Karpas-422 (cell line): Measurements from ENCODE around the gene DNMT1. TPM values are rescaled to one million over a fixed set of nuclear protein-coding genes. Genes with fewer than 3 reads are reported as not detected.

Experiments used
- DNase-seq: peaks from one replicate; pipeline ENCODE4 v3.0.0-alpha.2; 2015
- H2AFZ ChIP-seq: fragments of 200-600 bp; sonication (generic); 2 replicates; pipeline ENCODE4 v1.6.1; 2014; ENCODE audit warnings: antibody characterized with exemption, low read length, mixed read lengths
- H3K27ac ChIP-seq: fragments of 200-600 bp; sonication (generic); 2 replicates; pipeline ENCODE4 v1.5.1; 2014; ENCODE audit warnings: mild to moderate bottlenecking, low read length, moderate library complexity
- H3K27me3 ChIP-seq: fragments of 200-600 bp; sonication (generic); 2 replicates; pipeline ENCODE4 v1.6.1; 2014; ENCODE audit warnings: low read length, mixed read lengths
- H3K36me3 ChIP-seq: fragments of 200-600 bp; sonication (generic); 2 replicates; pipeline ENCODE4 v1.6.1; 2014; ENCODE audit warnings: low read length, mixed read lengths; ENCODE audit not compliant: insufficient read depth
- H3K4me1 ChIP-seq: fragments of 200-600 bp; sonication (generic); 2 replicates; pipeline ENCODE4 v1.6.1; 2014; ENCODE audit warnings: mild to moderate bottlenecking, low read length, mixed read lengths
- H3K4me2 ChIP-seq: fragments of 200-600 bp; sonication (generic); 2 replicates; pipeline ENCODE4 v1.6.1; 2014; ENCODE audit warnings: low read length, low read depth, mild to moderate bottlenecking; ENCODE audit not compliant: poor library complexity, severe bottlenecking
- H3K4me3 ChIP-seq: fragments of 200-600 bp; sonication (generic); 2 replicates; pipeline ENCODE4 v1.5.1; 2014; ENCODE audit warnings: mild to moderate bottlenecking, antibody characterized with exemption, low read length, mixed read lengths
- H3K79me2 ChIP-seq: fragments of 200-600 bp; sonication (generic); 2 replicates; pipeline ENCODE4 v1.6.1; 2014; ENCODE audit warnings: mild to moderate bottlenecking, low read length, mixed read lengths
- H3K9ac ChIP-seq: fragments of 200-600 bp; sonication (generic); 2 replicates; pipeline ENCODE4 v1.6.0; 2014; ENCODE audit warnings: low read length
- H3K9me2 ChIP-seq: fragments of 200-600 bp; sonication (generic), shearing (Covaris generic); replicated peaks from 2 replicates; pipeline ENCODE4 v1.6.0; 2014; ENCODE audit warnings: mild to moderate bottlenecking, low read length, moderate library complexity; ENCODE audit not compliant: insufficient read depth
- H3K9me3 ChIP-seq: fragments of 300-700, 200-600 bp; sonication (generic); 2 replicates; pipeline ENCODE4 v1.6.1; 2014; ENCODE audit warnings: low read length, mixed read lengths
- H4K20me1 ChIP-seq: fragments of 200-600 bp; sonication (generic); 2 replicates; pipeline ENCODE4 v1.6.1; 2014; ENCODE audit warnings: mild to moderate bottlenecking, antibody characterized with exemption, low read length, low read depth; ENCODE audit not compliant: insufficient read depth
- total RNA-seq: library from RNA; depleted of rRNA; stranded (reverse); fragments of >200 nt; shearing (Covaris generic); gene quantifications from 2 replicates; pipeline ENCODE4 v1.2.3, GENCODE V29; 2014; ENCODE audit warnings: low replicate concordance

Gene DNMT1
- total RNA-seq, 1 experiment from 2014 or later, result 94.9 TPM

DNA sequence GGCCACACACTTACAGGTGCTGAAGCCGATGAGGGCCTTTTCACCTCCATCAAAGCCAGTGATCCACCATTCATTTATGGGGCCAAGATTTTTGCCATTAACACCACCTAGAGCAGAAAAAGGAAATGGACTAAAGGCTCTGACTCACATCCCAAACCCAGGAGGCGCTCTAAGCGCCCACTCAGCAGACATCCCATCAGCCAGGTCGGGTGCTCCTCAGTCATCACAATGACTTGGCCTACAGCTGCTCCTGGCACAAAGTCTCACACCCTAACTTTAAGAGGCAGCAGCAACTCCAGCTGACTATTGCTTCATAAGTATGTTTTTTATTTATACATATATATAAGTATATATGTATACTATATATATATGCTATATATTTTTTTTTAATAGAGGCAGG lies 38.9 kb downstream of the DNMT1 start:
- H4K20me1 ChIP-seq, result 0 out of 2 replicates have a peak, but pooled peaks cover 6% of the 10 kb centered on the region
- no peak overlapping the region for H2AFZ ChIP-seq
- H3K9ac ChIP-seq, result no peak overlapping the region
- peaks cover 8% of the 10 kb centered on the region; the same call in 1 of the 2 replicates for H3K79me2 ChIP-seq
- H3K9me3 ChIP-seq, result no peaks in the 10 kb centered on the region
- H3K4me3 ChIP-seq, result no peak overlapping the region
- no peaks in the 10 kb centered on the region for H3K9me2 ChIP-seq
- H3K27me3 ChIP-seq, result no peaks in the 10 kb centered on the region
- H3K27ac ChIP-seq, result no peak overlapping the region
- DNase-seq, result no peak
- no peaks in the 10 kb centered on the region for H3K4me1 ChIP-seq
- H3K36me3 ChIP-seq, result peaks cover 69% of the 10 kb centered on the region
- H3K4me2 ChIP-seq, result no peak overlapping the region

DNA sequence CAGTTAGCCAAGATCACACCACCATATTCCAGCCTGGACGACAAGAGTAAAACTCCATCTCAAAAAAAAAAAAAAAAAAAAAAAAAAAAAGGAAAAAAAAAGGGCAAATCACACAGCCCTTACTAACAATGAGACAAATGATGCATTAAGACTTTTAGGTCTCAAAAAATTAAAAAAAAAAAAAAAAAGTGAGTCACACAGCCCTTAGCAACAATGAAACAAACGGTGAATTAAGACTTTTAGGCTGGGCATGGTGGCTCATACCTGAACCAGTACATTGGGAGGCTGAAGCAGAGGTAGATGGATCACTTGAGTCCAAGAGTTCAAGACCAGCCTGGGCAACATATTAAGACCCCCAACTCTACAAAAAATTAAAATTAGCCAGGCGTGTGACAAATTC lies 42.7 kb downstream of the DNMT1 start:
- no peak overlapping the region for H3K4me2 ChIP-seq

DNA sequence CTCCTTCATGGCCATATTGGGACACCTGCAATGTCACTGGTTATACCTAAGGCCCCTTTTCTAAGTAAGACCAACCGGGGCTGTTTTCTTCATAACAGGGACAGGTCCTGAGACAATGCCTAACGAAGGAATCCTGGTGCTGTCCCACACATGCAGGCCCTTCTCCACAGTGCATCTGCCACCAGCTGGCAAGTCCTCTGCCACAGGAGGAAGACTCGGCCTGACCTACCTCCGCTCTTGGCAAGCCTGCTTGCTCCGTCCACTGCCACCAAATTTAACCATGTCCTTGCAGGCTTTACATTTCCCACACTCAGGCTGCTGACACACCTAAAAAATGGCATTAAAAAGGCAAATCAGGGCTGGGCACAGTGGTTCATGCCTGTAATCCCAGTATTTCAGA lies 43.2 kb downstream of the DNMT1 start:
- Histone ChIP-seq H2AFZ (no peak overlapping the region), H3K9me2 (no peaks in the 10 kb centered on the region), H3K4me2 (no peak overlapping the region), H3K27me3 (no peaks in the 10 kb centered on the region), H3K9me3 (no peaks in the 10 kb centered on the region), H3K4me3 (no peak overlapping the region), H3K9ac (no peak overlapping the region), H3K27ac (no peak overlapping the region), H4K20me1 (0 out of 2 replicates have a peak, but pooled peaks cover 4% of the 10 kb centered on the region), H3K36me3 (peaks cover 56% of the 10 kb centered on the region), H3K4me1 (no peaks in the 10 kb centered on the region), H3K79me2 (peaks cover 7% of the 10 kb centered on the region; the same call in 1 of the 2 replicates)
- DNase-seq, result no peak

More for the DNA sequence above, 42.7 kb downstream of the DNMT1 start:
- DNase-seq, result no peak
- no peak overlapping the region for H3K27ac ChIP-seq
- no peaks in the 10 kb centered on the region for H3K27me3 ChIP-seq
- no peak overlapping the region for H3K9ac ChIP-seq
- H3K9me3 ChIP-seq, result no peaks in the 10 kb centered on the region
- H3K79me2 ChIP-seq, result peaks cover 7% of the 10 kb centered on the region; the same call in 1 of the 2 replicates
- 0 out of 2 replicates have a peak, but pooled peaks cover 6% of the 10 kb centered on the region for H4K20me1 ChIP-seq
- H3K4me3 ChIP-seq, result no peak overlapping the region
- H2AFZ ChIP-seq, result no peak overlapping the region
- peaks cover 58% of the 10 kb centered on the region for H3K36me3 ChIP-seq
- H3K9me2 ChIP-seq, result no peaks in the 10 kb centered on the region
- H3K4me1 ChIP-seq, result no peaks in the 10 kb centered on the region

DNA sequence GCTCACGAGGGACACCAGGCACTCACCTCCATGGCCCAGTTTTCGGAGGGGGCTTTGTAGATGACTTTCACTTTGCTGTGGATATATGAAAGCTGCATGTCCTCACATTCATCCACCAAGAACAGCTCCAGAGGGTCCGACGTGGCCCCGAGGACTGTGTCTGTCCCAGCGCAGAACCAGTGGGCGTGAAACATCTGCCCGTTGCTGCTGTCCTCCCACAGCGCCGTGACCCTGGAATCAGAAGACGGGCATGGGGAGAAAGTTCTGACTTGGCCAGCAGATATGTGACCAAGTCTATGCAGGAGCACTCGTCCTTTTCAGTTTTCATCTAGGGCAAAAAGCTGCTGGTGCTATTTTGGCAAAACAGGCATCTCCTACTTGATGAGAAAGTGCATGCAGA lies 45.3 kb downstream of the DNMT1 start:
- Histone ChIP-seq H3K9me3 (no peaks in the 10 kb centered on the region), H3K4me3 (no peak overlapping the region), H3K4me1 (no peaks in the 10 kb centered on the region), H3K9me2 (no peaks in the 10 kb centered on the region), H3K27ac (no peak overlapping the region), H3K36me3 (peaks cover 62% of the 10 kb centered on the region), H4K20me1 (0 out of 2 replicates have a peak, but pooled peaks cover 4% of the 10 kb centered on the region), H3K4me2 (no peak overlapping the region), H3K79me2 (peaks cover 7% of the 10 kb centered on the region; the same call in 1 of the 2 replicates), H3K27me3 (no peaks in the 10 kb centered on the region), H2AFZ (no peak overlapping the region), H3K9ac (no peak overlapping the region)
- no peak for DNase-seq

DNA sequence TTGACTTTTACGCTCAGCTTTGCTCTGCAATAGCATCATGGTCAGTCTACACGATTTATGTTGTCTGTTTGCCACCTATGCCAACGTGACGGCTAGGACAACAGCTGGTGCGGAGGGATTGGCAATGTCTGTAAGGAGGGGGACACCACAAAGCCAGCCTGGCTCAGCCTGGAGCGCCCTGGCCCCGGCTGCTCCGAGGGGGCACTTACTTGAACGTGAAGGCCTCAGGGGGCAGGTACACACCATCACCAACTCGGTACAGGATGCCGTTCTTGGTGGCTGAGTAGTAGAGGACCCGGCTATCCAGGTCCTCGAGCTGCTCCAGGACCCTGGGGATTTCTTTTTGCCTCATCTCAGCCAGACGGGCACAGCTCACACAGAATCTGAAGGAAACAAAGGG lies 48.6 kb downstream of the DNMT1 start:
- H4K20me1 ChIP-seq, result no peaks in the 10 kb centered on the region; the same call in 1 of the 2 replicates
- peaks cover 69% of the 10 kb centered on the region for H3K36me3 ChIP-seq
- H3K4me1 ChIP-seq, result no peaks in the 10 kb centered on the region
- DNase-seq, result no peak
- 0 out of 2 replicates have a peak, but pooled peaks cover 2% of the 10 kb centered on the region for H3K79me2 ChIP-seq
- no peak overlapping the region for H3K4me2 ChIP-seq
- no peak overlapping the region for H3K9ac ChIP-seq
- H3K9me2 ChIP-seq, result no peaks in the 10 kb centered on the region
- H3K27ac ChIP-seq, result no peak overlapping the region
- no peaks in the 10 kb centered on the region for H3K27me3 ChIP-seq
- H3K9me3 ChIP-seq, result no peaks in the 10 kb centered on the region
- no peak overlapping the region for H3K4me3 ChIP-seq
- H2AFZ ChIP-seq, result no peak overlapping the region

DNA sequence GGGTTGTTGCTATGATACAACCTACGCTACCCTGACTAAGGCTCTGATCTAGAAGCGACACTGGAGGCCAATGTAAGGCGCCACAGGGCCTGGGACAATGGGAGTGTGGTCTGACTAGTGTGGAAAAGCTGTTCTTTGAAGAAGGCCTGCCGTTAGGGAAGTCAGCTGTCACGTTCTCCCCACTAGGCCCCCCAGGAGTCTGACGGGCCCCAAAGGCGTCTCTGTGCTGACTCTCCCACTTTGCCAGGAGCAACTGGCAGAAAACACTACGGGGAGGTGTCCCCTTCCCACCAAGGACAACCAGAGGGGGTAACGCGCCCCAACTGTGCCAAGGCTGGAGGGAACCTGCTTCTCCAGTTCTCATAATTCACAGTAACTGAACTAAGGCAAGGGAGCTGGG lies 49.7 kb downstream of the DNMT1 start:
- no peak overlapping the region for H3K27ac ChIP-seq
- H3K9ac ChIP-seq, result no peak overlapping the region

DNA sequence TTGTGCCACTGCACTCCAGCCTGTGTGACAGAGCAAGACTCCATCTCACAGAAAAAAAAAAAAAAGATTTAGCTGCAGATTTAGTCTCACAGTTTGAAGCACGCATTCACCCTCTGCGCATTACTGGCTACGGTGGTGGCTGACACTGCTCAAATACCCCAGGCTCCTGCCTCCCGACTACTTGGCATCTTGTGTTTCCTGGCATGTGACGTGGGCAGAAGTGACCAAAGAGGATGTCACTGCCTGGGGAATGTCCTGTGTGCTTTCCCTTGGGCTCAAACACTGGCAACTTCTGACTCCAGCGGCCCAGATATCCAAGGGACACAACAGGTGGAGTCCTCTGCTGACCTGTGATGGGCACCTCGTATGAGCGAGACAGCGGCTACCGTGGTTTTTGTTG lies 50.4 kb downstream of the DNMT1 start:
- Histone ChIP-seq H3K36me3 (peaks cover 58% of the 10 kb centered on the region), H3K4me2 (no peak overlapping the region), H3K27me3 (no peaks in the 10 kb centered on the region), H4K20me1 (no peaks in the 10 kb centered on the region; the same call in 1 of the 2 replicates), H3K27ac (no peak overlapping the region), H3K9me3 (no peaks in the 10 kb centered on the region), H3K4me3 (no peak overlapping the region), H3K79me2 (0 out of 2 replicates have a peak, but pooled peaks cover 2% of the 10 kb centered on the region), H3K4me1 (no peaks in the 10 kb centered on the region), H3K9me2 (no peaks in the 10 kb centered on the region), H2AFZ (no peak overlapping the region), H3K9ac (no peak overlapping the region)
- DNase-seq, result no peak

More for the DNA sequence above, 49.7 kb downstream of the DNMT1 start:
- no peaks in the 10 kb centered on the region; the same call in 1 of the 2 replicates for H4K20me1 ChIP-seq
- H2AFZ ChIP-seq, result no peak overlapping the region
- peaks cover 64% of the 10 kb centered on the region for H3K36me3 ChIP-seq
- no peaks in the 10 kb centered on the region for H3K9me2 ChIP-seq
- no peaks in the 10 kb centered on the region for H3K4me1 ChIP-seq
- 0 out of 2 replicates have a peak, but pooled peaks cover 2% of the 10 kb centered on the region for H3K79me2 ChIP-seq
- DNase-seq, result no peak
- H3K4me2 ChIP-seq, result no peak overlapping the region
- no peaks in the 10 kb centered on the region for H3K27me3 ChIP-seq
- H3K9me3 ChIP-seq, result no peaks in the 10 kb centered on the region
- H3K4me3 ChIP-seq, result no peak overlapping the region

DNA sequence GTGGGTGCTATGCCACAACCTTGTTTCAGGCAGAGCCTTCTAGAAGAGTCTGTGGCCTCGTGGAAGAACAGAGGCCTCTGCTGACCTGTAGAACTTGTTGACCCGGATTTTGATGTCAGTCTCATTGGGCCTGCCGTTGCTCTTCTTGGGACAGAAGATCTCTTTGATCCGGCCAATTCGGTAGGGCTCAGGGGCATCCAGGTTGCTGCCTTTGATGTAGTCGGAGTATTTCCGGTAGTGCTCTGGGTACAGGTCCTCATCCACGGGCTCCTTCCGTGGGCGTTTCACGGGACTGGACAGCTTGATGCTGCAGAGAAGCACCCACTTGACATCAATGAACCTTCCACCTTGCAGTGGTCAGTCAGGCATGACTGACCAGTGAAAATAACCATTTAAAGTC lies 51.1 kb downstream of the DNMT1 start:
- DNase-seq, result no peak
- H3K4me1 ChIP-seq, result no peaks in the 10 kb centered on the region
- no peak overlapping the region for H3K27ac ChIP-seq

More for the DNA sequence above, 51.1 kb downstream of the DNMT1 start:
- no peaks in the 10 kb centered on the region for H3K27me3 ChIP-seq
- H3K36me3 ChIP-seq, result peaks cover 57% of the 10 kb centered on the region
- H3K4me2 ChIP-seq, result no peak overlapping the region
- no peaks in the 10 kb centered on the region for H3K9me3 ChIP-seq
- H3K9ac ChIP-seq, result no peak overlapping the region
- no peak overlapping the region for H2AFZ ChIP-seq
- no peak overlapping the region for H3K4me3 ChIP-seq
- no peaks in the 10 kb centered on the region; the same call in 1 of the 2 replicates for H4K20me1 ChIP-seq
- H3K79me2 ChIP-seq, result 0 out of 2 replicates have a peak, but pooled peaks cover 2% of the 10 kb centered on the region
- no peaks in the 10 kb centered on the region for H3K9me2 ChIP-seq
